Measurements from ENCODE around the gene GIMAP5.
"Not testable (repeated sequence)": the region's sequence is repeated elsewhere in the genome, so short reads cannot be mapped to it uniquely, and the experiment has no call there.

Gene GIMAP5

DNA sequence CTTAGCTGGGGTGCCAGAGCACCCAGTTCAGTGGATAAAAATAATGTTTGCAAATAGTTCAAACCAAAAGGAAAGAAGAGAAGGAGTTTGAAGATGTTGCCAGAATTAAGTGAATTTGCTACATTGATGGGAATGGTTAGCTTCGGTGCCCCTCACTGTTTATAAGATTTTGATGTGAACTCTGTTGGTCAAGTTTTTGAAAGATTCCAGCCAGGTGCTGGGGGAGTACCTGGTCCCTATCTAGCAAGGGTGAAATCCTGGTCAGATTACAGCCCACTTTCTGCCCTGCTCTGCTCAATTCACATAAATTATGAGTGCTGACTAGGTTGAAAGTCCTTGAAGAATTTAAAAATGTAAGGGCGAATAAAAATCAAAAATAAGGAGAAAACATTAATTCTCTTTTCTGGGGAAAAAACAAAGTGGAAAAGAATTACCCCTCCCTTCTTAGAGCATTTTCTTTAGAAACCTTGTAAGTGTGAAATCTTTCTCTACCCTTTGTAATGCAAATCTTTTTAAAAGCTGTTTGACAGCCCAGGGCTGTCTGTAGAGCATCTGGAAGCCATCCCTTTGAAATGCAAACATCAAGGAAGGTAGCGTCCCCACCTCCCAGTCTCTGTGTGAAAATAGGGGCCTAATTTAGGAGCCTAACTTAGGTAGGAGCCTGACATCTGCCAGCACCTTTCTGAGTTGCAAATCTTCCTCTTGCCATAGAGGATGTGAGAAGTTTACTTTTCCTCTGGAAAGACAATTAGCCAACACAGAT lies 1.4 kb upstream of the GIMAP5 start:
- peak; percentile 84 for DNase-seq

DNA sequence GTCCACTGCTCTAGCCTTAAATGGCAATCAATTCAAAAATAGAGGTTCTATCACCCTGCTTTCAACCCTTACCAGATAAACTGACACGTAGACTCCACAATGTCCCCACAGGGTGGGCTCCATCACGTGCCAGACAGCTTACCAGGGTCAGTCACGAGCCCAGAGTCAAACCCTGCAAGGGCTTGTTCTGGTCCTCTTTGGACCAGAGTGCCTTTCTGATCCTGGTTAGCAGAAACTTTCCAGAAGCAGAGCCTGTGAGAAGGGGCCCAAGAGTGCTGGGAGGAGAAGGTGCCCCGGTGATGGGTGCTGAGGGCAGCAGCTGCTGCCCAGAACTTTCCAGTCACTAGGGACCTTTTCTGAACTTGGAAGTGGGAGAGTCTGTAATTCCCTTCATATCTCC lies 354 bp upstream of the GIMAP5 start:
- DNase-seq = no peak

DNA sequence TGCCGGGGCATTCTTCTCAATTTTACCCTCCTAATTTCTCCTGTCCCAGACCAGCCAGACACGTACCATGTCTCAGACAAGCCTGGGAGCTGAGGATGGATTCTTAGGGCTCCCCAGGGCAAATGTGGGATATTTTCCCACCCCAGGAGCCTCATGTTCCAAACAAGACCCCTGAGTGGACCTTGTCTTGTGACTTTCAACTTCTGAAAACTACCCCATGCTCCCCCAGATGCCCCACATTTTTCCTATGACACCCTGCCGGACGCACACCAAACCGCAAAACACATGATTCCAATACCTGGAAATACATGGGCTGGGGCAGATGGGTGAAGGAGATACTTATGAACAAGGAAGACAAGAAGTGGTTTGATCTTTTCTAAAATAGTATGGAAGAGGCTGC lies 874 bp downstream of the GIMAP5 start:
- no peak for DNase-seq

DNA sequence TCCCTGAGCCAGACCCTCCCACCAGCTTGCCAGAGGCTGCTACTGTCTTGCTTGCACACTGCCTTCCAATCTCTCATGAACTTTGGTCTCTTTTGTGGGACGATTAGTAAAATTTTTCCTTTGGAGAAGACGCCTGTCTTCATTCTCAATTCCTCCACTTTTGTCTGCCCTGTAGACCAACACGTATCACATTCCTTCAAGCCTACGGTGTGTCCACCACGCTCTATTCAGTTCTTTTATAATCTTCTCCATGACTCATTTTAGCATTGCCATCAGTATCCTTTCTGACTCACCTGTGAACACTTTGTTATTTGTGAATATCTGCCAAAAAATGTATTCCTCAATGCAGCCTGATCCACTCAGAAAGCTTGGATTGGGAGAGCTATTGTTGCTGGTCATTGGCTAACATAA lies 1.4 kb downstream of the GIMAP5 start:
- no peak for DNase-seq

DNA sequence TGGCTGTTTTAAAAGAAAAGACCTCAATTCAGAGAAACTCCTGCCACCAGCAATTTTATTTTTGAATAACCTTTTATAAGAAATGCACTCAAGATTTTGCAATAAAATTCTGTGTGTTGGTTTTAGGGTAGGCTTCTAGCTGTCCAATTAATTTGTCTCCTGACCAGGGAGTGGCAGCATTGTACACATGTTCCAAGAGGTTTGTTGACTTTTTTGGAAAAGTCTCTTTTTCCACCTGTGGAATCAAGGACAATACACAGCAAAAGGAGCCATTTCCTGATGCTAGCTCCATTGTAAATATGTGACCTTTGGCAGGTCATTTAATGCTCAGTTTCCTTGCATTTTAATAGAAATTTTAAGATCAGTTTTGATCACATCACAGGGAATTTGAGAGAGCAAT lies 1.8 kb downstream of the GIMAP5 start:
- DNase-seq = peak; percentile 46

DNA sequence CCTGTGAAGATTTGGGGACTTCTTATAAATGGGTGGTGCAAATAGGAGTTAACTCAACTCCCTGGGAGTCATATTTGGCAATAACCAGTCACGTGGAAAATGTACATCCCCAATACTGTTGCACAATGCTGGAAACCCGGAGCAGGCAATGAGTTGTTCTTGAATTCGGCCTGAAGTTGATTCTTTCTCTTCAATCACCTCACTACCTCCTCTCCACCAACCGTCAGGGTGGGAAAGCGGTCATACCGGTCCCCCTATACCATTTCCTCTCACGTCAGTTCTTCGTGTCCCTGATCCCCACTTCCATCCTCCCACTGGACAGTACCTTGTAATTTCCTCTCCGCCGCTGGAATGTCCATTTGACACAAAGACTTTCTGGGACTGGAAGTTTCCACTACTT lies 2.8 kb downstream of the GIMAP5 start:
- DNase-seq = no peak

DNA sequence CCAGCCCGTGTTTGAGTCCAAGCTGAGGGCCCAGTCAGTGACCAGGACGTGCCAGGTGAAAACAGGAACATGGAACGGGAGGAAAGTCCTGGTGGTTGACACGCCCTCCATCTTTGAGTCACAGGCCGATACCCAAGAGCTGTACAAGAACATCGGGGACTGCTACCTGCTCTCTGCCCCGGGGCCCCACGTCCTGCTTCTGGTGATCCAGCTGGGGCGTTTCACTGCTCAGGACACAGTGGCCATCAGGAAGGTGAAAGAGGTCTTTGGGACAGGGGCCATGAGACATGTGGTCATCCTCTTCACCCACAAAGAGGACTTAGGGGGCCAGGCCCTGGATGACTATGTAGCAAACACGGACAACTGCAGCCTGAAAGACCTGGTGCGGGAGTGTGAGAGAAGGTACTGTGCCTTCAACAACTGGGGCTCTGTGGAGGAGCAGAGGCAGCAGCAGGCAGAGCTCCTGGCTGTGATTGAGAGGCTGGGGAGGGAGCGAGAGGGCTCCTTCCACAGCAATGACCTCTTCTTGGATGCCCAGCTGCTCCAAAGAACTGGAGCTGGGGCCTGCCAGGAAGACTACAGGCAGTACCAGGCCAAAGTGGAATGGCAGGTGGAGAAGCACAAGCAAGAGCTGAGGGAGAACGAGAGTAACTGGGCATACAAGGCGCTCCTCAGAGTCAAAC lies 5.2 kb downstream of the GIMAP5 start:
- no peak for DNase-seq

DNA sequence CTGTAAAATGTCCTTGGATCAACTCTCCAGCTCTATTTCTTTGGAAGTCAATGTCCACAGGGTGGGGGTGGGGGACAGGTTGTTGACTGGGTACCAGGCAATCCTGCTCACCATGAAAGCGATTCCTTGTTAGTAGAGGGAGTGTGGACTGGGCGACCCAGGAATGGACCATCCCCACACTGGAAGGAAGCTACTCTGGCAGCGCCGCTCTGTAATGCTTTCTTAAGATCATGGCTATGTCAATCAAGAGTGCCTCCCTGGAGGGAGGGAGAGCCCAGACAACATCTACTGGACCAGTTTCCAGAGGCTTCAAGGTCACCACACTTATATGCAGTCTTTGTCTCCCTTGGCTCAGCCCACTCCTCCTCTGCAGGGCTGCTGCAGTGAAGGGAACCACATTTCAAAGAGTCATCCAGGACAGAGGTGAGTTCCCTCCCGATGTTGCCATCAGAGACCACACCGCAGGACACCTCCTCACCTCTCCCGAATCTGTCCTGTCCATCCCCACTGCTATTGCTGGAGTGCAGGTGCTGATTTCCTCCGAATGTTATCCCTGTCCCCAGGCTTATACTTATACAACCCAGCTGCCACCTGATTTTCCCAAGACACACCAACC lies 6.9 kb downstream of the GIMAP5 start:
- no peak for DNase-seq

DNA sequence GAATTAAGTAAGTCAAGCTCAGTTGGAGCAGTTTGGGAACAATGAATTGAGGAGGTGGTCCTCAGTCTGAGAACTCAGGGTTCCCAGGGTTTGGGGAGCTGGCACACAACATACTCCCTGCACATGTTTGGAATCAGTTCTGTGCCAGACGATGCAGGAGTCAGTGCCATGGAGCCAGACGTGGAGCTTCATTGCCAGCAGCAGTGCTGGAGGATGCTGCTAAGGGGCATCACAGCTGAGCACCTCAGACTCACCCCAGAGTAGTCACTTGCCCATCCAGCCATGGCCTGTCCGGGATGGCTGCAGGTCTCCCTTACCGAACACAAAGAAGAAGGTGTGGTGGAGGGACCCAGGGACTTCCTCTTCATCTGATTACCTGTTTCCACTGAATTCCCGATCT lies 7.9 kb downstream of the GIMAP5 start:
- DNase-seq = no peak

DNA sequence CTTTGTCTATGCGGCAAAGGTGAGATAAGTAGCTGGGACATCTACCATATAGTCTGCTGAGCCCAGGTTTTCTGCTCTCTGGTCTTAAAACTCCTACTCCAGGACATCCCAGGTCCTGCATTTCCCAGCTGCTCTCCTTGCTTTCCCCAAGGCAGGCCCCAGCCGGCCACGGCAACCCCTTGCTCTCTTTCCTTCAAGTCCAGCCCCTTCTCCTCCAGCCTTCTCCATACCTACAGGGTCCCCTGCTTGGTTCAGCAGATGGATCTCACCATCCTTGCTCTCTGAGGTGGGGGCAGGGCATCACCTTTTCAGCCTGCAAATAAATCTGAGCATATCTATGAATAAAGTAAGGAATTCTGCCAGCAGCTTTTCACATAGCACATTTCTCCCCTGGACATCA lies 8.7 kb downstream of the GIMAP5 start:
- DNase-seq = no peak

DNA sequence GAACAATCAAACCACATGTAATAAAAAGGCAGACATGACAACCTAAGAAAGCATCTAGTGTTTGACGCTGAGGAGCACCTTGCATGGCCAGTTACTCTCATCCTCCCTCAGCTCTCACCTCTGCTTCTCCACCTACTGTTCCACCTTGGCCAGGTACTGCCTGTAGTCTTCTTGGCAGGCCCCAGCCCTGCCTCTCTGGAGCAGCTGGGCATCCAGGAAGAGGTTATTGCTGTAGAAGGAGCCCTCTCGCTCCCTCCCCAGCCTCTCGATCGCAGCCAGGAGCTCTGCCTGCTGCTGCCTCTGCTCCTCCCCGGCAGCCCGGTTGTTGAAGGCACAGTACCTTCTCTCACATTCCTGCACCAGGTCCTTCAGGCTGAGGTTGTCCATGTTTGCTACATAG lies 9.7 kb downstream of the GIMAP5 start:
- DNase-seq = no peak

DNA sequence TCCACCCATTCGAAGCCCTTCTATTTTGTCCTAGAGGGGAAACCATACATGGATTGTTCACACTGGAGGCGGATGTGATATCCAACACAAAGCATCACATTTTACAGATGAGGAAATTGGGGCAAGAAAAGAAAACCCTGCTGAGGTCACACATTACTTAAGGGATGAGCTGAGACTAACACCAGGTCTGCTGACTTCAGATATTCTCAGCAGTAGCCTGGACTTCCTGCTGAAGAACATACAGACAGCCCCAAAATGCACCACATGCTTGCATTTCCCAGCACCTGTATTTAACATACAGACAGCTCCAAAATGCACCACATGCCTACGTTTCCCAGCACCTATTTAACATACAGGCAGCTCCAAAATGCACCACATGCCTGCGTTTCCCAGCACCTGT lies 11.2 kb downstream of the GIMAP5 start:
- DNase-seq = no peak

DNA sequence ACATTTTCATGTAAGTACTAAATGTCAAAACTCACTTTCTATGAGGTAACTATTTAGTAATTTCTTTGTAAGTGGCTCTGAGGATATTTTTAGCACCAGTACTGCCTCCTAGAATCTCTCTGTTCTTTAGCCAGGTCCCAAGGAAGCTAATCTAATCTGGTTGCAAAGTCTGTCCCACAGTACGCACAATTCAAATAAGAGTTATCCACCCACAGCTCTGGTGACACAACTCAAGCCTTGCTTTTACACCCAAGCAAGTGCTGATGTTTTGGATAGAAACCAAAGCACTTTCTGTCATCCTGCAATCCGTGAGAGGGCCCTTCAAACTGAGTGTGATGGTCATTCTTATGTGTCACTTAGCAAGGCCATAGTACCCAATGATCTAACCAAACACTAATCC lies 14.5 kb downstream of the GIMAP5 start:
- DNase-seq = no peak

DNA sequence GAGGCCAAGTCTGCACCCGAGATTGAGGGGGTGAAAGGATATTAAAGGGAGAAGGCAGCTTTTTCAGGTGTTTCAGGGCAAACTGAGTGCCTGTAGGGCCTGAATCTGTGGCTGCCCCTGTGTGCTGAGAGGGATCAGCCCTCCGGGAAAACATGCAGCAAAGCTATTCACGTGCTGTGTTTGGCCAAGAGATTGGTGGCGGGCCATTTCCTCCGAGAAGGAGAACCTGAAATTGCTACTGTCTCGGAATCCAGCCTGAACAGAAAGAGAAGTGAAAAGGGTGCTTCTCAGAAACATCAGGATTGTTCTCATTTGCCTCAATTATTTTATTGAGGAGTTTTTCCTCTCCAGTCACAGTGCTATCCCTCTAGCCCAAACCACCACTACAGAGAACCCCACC lies 16.0 kb downstream of the GIMAP5 start:
- DNase-seq = no peak

DNA sequence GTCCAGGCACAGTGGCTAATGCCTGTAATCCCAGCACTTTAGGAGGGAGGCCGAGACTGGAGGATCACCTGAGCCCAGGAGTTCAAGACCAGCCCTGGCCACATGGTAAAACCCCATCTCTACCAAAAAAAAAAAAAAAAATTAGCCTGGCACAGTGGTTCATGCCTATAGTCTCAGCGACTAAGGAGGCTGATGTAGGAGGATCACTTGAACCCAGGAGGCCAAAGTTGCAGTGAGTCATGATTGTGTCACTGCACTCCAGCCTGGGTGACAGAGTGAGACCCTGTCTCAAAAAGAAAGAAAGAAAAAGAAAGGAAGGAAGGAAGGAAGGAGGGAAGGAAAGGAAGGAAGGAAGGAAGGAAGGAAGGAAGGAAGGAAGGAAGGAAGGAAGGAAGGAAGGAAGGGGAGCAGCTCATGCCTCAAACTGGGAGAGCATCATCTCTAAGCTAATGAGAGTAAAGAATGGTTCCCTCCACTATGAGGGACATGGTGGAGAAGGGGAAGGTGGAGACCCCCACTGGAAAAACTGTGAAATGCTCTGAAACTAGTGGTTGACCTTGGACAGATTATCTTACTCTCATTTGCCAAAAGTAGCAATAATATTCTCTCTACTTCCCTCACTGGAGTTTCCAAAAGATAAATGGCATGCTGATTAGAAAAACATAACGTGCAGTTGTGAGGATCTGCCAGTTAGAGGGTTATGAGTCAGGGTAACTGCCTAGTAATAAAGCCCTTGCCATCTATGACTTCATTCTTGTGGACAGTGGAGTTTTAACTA lies 16.8 kb downstream of the GIMAP5 start:
- DNase-seq = peak; percentile 55

DNA sequence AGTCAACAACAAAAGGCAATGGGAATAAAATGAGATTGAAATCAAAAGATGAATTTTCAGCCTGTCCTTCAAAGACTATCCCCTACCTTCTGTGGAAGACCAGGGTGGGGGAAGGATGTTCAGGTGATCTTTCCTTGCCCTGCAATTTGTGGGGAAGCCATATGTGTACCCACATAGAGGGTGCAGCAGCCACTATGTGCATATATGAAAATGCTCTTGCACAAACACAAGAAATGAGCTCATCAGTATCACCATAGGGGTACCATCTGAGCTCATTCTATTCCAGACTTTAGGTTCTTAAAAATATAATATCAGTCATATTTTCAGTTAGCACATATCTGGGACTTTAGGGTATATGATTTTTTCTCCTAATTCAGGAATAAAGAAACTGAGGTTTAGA lies 17.7 kb downstream of the GIMAP5 start:
- DNase-seq = no peak

DNA sequence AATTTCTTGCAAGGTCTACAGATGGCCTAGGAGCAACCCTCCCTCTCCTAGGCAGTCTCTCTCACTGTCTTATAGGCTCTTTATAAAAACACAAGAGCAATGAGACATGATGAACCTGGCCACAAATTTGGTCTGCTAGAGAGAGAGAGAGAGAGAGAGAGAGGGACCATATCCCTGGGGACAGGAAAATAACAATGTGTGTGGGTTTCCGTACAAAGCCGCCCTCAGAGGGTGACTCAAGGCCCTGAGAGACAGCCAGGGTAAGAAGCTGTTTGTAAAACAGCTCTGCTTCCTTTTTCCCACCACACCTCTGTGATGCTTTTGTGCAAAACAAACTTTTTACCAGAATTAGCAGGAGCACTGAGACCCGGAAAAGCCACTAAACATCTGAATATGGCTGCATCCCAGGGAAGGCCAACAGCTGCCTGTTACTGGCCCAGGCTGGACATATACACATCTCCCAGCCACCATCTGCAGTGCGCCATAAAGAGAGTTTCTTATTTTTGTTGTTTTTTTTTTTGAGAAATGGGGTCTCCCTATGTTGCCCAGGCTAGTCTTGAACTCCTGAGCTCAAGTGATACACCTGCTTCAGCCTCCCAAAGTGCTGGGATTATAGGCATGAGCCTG lies 18.4 kb downstream of the GIMAP5 start:
- DNase-seq = no peak

DNA sequence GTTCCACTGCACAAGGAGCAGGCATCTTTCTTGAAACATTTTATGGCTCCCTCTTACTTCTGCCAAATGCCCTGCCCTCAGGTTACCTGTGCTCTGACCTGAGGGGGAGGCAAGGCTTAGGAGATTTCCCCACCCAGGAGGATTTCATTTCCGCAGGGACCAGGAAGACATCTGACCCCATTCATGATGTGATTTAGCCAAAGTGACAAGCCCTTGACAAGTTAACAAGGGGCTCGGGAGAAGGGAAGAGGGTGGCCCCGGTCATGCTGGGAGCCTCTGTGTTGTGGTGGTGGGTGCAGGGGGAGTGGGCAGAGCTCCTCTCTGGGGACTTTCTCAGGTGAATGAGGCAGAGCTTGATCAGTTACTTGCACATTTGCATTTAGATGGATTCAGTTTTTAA lies 18.9 kb downstream of the GIMAP5 start:
- no peak for DNase-seq

DNA sequence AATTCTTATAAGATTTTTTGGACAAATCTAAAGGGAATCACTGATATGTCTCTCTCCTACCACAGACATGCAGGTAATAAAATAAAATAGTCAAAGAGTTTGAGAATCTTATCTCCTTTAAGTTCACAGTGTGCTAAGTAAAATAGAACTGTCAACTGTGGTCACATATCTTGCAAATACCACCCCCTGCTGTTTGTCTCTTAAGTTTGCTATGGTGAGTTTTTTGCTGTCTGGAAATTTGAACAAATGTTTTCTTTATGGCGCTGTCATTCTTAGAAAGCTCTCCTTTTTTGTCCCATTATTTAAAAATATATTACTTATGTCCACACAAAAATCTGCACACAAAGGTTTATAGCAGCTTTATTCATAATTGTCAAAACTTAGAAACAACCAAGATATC lies 19.6 kb downstream of the GIMAP5 start:
- peak; percentile 29 for DNase-seq

DNA sequence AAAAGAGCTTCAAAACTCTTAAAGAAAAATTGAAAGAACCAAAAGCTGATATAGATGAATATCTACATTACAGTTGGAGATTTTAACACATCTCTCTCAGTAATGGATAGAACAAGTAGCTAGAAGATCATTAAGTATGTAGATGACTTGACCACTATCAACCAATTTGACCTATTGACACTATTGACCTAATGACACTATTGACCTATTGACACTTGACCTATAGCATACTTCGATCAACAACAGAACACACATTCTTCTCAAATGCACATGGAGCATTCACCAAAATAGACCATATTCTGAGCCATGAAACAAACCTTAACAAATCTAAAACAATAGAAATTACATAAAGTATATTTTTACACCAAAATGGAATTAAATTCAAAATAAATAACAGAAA lies 22.3 kb downstream of the GIMAP5 start:
- no peak for DNase-seq

DNA sequence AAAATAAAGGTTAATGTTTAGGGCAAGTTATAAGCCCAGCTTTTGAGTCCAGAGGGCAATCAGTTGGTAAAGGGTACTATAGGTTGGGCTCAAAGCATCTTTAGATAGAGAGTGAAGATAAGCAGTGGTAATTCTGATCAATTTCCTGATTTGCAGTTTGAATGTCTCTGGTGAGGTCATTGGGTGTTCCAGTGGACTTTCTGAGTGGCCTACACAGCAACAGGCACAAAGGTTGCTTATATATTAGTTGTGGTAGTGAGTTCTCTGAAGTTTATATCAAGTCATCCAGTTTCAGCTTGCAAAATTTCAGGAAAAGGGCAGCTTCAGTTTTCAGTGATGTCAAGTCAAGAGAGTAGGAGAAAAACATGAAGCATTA lies 29.1 kb downstream of the GIMAP5 start:
- DNase-seq = no peak

DNA sequence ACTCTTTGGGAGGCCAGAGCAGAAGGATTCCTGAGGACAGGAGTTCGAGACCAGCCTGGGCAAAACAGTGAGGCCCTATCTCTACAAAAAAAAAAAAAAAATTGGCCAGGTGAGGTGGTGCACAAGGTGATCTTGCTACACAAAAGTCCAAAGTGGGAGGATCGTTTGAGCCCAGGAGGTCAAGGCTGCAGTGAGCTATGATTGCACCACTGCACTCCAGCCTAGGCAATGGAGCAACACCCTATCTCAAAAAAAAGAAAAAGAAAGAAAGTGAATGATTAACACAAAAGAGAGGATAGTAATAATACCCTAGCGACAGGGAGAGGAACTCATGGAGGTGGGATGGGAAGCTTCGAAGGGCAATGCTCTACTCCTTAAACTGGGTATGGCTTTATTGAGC lies 32.5 kb downstream of the GIMAP5 start:
- DNase-seq = no peak

DNA sequence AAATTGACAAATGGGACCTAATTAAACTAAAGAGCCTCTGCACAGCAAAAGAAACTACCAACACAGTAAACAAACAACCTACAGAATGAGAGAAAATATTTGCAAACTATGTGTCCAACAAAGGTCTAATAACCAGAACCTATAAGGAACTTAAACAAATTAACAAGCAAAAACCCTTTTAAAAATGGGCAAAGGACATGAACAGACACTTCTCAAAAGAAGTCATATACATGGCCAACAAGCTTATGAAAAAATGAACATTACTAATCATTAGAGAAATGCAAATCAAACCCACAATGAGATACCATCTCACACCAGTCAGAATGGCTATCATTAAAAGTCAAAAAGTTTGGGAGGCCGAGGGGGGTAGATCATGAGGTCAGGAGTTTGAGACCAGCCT lies 36.9 kb downstream of the GIMAP5 start:
- DNase-seq = not testable (repeated sequence)

Data from NCI-H69 (cell line).